GM12874 (cell line): ENCODE measurements around the gene GOLPH3L.

ENCODE experiments used
- TF ChIP-seq, protein P1 (sequence below): IDR thresholded peaks from 2 replicates; pipeline ENCODE4 v1.5.1; 2011; ENCODE audit warnings: low read depth, mild to moderate bottlenecking, control low read depth, low read length, moderate library complexity; ENCODE audit not compliant: insufficient read depth

Gene GOLPH3L

DNA sequence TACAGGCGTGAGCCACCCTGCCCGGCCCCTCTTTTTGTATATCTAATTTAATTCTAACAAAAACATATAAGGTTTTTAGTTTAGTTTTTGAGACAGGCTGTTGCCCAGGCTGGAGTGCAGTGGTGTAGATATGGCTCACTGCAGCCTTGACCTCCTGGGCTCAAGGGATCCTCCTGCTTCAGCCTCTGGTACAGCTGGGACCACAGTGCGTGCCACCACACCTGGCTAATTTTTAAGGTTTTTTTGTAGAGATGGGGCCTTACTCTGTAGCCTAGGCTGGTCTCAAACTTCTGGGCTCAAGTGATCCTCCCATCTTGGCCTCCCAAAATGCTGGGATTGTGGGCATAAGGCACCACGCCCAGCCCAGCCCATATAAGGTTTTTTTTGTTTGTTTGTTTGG is 86.4 kb downstream of the GOLPH3L start:
- TF ChIP-seq, protein P1, sequence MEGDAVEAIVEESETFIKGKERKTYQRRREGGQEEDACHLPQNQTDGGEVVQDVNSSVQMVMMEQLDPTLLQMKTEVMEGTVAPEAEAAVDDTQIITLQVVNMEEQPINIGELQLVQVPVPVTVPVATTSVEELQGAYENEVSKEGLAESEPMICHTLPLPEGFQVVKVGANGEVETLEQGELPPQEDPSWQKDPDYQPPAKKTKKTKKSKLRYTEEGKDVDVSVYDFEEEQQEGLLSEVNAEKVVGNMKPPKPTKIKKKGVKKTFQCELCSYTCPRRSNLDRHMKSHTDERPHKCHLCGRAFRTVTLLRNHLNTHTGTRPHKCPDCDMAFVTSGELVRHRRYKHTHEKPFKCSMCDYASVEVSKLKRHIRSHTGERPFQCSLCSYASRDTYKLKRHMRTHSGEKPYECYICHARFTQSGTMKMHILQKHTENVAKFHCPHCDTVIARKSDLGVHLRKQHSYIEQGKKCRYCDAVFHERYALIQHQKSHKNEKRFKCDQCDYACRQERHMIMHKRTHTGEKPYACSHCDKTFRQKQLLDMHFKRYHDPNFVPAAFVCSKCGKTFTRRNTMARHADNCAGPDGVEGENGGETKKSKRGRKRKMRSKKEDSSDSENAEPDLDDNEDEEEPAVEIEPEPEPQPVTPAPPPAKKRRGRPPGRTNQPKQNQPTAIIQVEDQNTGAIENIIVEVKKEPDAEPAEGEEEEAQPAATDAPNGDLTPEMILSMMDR = no peak

DNA sequence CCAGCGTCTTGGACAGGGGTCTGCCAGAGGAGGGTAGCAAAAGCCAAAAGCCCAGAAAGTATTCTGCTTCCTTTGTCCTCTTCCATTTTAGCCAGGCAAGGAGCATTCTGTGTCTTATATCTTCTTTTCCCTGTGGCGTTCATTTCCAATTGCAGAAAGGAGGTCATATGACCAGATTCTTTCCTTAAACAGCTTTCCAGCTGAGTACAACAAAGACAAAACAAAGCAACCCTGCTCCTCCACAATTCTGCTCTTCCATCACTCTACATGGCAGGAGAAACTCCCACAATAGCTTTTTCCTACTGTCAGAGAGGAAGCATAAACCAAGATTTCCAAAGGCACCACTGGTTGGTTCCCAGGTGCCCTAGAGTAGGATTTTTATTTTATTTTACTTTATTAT is 87.2 kb downstream of the GOLPH3L start:
- TF ChIP-seq, protein P1 = no peak

DNA sequence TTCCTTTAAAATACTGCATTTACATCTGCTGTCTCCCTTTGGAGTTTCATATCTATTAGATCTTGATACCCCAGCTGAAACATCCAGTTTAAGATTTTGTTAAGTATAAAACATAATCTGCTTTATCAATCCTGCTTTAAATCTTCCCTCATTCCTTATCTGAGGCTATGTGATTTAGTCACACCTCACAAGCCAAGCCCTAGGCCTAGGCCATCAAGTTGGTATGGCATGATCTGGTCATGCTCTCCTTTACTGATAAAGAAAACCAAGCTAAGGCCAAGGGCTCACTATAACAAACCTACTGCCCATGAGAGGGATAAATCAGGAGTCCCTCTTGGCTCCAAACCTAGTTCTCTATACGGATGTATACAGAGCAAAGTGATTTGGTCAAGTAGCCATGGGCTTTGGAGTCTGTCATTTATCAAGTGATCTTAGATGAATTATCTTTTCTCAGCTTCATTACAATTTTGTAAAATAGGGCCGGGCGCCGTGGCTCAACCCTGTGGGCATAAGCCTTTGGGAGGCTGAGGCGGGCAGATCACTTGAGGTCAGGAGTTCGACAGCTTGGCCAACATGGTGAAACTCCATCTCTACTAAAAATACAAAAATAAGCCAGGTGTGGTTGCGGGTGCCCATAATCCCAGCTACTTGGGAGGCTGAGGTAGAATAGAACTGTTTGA is 90.4 kb downstream of the GOLPH3L start:
- TF ChIP-seq, protein P1 = no peak

DNA sequence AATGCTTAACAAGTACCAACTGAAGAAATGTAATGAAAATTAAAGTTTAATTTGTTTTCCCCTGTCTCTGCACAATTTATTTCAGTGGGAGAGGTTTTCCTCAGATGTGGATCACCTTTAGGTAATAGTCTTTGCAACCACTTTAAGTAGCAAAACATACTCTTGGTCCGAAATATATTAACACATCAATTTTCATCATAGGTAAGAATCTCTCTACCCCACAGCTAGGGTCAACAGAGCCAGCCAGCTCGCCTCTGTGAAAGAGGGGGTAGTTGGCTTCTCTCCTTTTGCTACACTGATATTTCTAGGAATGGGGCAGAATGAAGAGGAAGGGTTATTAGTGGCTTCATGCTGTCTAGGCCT is 92.7 kb downstream of the GOLPH3L start:
- TF ChIP-seq, protein P1 = no peak

DNA sequence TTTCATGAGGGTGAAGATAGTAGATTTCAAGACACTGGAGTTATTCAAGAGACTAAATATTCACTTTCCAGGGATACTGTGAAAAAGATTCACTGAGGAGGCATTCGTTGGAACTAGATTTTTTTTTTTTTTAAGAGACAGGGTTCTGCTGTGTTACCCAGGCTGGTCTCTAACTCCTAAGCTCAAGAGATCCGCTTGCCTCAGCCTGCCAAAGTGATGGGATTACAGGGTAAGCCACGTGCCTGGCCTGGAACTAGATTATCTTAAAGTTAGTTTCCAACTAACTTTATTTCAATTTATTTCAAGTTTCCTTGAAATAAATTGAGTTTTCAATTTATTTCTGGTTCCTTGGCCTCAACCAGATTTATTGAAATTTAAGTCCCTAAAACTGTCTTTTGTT is 93.2 kb downstream of the GOLPH3L start:
- TF ChIP-seq, protein P1 = no peak

DNA sequence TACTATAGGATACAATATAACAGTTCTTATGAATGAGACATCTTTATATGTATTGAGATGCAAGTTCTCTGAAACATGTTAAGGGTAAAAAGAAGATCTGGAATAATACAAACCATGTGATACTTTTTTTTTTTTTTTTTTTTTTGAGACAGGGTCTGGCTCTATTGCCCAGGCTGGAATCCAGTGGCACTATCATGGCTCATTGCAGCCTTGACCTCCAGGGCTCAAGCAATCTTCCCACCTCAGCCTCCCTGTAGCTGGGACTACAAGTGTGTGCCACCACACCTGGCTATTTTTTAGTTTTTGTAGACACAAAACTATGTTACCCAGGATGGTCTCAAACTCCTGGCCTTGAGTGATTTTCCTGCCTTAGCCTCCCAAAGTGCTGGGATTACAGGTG is 95.4 kb downstream of the GOLPH3L start:
- TF ChIP-seq, protein P1 = no peak

DNA sequence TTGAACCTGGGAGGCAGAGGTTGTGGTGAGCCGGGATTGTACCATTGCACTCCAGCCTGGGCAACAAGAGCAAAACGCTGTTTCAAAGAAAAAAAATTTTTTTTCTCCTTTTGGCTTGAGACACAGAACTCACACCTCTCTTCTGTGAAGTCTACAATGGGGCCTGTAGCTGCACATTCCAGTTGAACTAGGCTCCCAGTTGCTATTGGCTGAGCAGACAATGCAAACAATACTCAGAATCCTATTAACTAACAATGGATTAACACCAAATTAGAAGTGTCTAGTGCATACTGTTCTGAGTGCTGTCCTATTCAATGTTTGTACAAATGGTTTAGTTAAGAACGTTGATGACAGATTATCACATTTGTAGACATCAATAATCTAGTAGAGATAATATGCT is 100.0 kb downstream of the GOLPH3L start:
- TF ChIP-seq, protein P1 = no peak
